ENCODE data around the gene EPHA10. TPM values are rescaled to one million over a fixed set of nuclear protein-coding genes. Genes with fewer than 3 reads are reported as not detected.
"Not testable (repeated sequence)": the region's sequence is repeated elsewhere in the genome, so short reads cannot be mapped to it uniquely, and the experiment has no call there.

The EPHA10 gene
- total RNA-seq, 1 experiment from 2014 or later, result 2.2 TPM

DNA sequence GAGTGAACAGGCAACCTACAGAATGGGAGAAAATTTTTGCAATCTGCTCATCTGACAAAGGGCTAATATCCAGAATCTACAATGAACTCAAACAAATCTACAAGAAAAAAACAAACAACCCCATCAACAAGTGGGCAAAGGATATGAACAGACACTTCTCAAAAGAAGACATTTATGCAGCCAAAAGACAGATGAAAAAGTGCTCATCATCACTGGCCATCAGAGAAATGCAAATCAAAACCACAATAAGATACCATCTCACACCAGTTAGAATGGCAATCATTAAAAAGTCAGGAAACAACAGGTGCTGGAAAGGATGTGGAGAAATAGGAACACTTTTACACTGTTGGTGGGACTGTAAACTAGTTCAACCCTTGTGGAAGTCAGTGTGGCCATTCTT, 6.5 kb upstream of the EPHA10 start:
- DNase-seq (ENCODE audit: low spot score), result not testable (repeated sequence)

DNA sequence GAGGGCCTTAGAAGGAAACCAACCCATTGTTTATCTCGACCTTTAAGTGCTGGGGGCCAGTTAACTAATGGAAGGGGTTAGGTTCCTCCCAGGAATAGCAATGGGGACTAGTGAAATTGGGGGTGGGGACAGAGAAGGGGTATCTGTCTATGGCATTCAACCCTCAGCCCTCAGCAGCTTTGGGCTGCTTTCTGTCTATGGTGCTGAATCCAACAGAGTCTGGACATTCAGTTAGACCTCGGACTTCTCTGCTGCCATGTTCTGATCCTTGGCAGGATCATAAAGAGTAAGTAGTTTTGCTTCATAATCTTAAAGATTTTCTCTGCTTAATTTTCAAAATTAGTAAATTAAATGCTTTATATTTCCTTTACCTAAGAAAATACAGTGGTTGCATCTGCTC, 2.6 kb upstream of the EPHA10 start:
- DNase-seq (ENCODE audit: low spot score), result no peak

DNA sequence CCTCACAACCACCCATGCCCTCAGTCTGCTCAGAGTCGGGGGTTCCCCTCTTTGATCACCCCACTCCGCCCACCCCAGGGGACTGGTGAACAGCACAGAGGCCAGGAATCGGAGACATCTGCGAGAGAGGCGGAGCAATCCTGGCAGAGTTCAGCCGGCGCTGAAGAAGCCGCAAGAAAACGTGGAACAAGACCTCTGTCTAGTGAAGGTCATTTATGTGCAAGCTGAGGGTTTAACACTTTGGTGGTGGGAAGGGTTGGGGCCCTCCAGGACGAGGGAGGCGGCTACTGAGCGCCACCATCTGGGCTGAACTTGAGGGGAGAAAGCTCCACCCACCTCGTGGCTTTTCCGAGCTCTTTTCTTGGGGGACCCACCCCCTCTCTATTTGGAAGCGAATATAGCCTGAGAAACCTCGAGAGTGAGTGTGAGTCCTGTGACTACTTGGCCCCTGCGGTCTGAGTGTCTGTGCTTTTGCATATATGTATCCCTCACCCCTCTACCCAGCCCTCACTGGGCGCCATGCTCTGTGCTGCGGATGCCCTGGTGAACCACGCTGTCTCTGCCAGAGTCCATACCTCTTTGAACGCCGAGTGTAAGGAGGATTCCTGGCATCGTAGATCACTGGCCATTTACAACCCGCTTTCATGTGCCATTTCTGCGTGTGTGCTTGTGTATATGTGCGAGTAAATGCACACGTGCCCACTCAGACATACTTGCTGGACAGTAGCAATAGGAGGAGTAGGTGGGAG, 1.2 kb upstream of the EPHA10 start:
- peak; percentile 34 for DNase-seq (ENCODE audit: low spot score)

DNA sequence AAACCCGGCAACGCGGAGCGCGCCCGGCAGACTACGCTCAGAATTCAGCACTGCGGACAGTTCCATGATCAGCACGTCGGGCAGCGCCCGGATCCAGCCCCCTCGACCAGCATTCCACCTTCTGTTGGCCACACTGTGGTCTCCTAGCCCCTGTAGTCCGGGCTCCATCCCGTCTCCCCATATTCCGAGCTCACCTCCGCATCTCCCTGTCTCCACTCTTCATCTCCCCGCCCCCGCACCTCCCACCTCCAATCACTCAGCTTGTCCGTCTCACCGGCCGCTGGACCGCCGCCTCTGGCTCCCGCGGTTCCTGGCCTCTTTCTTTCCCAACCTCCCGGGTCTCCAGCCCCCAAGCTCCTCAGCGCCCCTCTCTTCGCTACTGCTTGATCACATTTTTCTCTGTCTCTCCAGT, 500 bp downstream of the EPHA10 start:
- no peak for DNase-seq (ENCODE audit: low spot score)

DNA sequence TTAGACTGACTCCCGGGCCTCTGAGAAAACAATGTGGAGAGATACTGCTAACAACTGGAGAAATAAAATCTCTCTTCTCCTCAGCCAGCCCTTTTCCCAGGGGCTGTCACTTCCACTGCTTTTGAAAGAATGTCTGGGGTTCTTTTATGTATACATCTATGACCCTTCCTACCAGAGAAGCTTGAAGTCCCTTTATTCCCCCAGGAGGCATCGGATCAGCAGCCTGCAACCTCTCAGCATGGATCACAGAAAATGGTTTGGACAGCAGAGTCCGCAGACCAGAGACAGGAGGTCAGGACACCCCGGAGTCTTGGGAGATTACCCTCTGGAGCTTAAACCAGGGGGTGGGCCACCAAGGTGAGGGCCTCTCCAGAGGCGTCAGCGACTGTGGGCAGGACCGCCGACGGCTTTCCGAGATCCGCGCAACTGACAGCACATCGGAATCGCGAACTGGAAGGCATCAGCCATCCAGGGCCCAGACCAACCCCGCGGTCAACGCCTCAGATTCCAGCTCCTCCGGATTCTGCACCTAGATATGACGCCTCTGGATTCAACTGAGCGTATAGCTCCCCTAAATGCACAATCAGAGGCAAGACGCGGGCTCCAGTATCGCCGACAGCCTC, 1.0 kb downstream of the EPHA10 start:
- DNase-seq (ENCODE audit: low spot score), result no peak

DNA sequence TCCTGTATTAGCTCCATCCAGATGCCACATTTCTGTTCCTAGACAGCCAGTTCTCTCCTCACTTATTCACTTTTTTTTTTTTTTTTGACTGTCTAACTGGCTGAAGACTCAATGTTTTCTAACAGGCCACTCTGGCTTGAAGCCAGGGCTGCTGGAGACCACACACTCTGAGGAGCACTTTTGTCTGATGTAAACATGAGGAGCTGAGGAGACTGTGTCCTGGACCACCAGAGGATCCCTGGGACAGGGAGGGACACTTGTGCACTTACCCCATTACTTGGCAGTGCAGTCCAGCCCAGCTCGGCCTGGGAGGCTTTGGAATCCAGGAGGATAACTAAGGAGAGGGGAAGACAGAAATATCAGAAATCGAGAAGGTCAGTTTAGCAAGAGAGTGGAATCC, 2.4 kb downstream of the EPHA10 start:
- DNase-seq (ENCODE audit: low spot score), result no peak

DNA sequence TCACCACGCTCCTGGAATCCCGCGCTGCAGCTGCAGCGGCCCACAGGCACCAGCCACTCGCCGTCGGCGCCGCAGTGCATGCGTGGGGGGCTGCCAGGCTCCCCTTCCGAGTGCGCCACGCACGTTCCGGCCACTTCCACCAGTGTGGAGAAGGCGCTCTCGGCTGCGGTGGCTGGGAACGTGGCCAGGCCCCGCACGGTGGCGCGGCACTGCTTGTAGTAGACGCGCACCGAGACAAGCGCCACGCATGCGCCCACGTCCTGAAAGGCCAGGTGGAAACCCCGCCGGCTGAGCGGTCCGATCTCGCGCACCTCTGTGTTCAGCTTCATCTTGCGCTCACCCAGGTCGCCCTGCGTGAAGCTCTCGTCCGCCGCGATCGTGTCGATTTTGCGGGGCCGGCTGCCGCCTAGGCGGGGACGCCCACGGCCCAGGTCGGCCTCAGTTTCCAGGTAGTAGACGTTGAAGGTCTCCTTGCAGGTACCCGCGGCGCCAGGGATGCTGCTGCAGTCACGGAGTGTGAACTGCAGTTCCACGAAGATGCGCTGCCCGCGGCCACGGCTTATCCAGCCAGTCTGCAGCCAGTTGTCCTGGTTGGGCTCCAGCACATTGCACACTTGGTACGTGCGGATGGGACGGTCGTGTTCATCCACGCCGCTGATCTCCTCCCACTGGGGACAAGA, 3.4 kb downstream of the EPHA10 start:
- DNase-seq (ENCODE audit: low spot score), result no peak

DNA sequence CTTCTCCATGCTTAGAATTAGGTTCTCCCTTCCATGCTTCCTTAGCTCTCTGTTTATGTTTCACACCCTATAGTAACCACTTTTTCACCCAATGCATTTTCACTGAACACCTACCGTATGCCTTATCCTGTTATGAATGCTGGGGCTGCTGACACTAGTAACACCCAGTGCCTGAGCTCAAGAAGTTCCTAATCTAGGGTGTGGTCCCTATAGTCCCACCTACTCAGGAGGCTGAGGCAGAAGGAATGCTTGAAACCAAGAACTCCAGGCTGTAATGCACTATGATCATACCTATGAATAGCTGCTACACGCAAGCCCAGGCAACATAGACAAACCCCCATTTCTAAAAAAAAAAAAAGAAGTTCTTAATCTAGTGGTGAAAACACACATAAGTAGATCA, 5.5 kb downstream of the EPHA10 start:
- no peak for DNase-seq (ENCODE audit: low spot score)

DNA sequence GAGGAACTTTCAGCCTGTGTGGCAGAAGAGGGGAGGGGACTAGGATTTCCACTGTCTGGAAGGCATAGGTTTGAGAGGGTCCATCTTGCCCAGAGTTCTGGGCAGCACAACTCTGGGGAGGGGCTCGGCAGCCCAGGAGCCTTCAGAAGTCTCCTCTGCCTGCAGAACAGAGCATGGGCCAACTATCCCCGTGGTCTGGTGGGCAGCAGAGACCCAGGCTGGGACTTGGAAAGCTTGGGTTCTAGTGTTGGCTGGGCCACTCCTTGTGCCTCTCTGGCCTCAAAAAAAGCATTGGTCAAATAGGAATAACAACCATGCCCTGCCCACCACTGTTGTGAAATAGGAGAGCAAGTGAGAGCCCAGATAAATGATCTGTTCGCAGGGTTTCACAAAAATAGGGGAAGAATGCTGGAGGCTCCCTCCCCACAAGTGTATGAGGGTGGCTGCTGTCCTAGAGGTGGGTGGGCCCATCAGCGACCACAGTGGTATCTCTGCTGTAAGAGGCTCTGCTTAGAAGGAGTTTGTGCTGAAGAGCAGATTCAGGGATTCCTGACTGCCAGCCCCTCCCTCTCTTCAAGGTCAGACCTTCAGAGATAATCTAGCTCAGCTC, 8.9 kb downstream of the EPHA10 start:
- no peak for DNase-seq (ENCODE audit: low spot score)

DNA sequence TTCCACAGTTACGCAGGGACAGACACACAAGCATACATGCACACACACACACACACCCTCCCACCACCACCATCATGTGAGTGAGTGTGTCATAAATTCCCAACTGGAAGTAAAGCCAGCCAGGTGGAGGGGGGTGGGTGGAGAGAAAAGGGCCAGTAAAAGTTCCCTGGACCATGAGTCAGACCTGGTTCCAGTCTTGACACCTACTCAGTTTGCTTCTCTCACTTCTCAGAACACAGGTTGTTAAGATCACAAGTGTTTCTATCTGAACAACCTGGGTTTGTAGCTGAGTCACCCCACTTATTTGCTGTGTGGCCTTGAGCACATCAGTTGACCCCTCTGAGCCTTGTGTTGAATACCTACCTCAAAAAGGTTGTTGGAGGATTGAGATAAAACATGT, 9.6 kb downstream of the EPHA10 start:
- peak; percentile 18 for DNase-seq (ENCODE audit: low spot score)

DNA sequence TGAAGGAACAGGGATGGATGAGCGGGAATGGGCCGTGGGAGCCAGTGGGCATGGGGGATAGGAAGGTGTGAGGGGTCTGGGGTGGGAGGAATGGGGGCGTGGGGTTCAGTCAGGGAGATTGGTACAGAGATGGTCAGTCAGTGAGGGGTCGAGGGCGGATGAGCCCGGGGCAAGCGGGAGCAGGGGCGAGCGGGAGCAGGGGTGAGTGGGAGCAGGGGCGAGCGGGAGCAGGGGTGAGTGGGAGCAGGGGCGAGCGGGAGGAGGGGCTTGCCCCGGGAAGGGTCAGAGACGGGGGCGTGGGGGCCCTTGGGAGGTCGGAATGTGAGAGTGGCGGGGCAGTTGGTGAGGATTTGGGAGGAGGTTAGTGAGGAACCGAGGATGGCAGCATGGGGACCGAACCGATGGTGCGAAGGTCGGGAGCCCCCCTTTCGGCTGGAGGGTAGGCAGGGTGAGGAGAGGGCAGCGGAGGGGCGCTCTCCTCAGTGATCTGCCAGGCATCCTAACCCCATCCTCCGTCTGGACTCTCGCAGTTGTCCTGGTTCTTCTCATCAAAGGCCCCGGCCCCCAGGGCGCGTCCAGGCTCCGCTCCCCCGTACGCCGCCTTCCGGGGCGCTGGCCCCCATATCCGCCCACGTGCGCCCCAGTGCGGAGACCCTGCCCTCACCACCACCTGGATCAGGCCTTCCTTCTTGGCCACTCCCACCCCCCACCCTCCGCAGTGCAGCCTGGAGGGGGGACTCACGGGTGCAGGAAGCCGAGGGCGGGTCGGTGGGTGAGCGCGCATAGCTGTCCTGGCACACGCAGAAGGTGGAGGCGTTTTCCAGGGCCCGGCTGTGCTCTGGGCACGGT, 11.2 kb downstream of the EPHA10 start:
- no peak for DNase-seq (ENCODE audit: low spot score)

DNA sequence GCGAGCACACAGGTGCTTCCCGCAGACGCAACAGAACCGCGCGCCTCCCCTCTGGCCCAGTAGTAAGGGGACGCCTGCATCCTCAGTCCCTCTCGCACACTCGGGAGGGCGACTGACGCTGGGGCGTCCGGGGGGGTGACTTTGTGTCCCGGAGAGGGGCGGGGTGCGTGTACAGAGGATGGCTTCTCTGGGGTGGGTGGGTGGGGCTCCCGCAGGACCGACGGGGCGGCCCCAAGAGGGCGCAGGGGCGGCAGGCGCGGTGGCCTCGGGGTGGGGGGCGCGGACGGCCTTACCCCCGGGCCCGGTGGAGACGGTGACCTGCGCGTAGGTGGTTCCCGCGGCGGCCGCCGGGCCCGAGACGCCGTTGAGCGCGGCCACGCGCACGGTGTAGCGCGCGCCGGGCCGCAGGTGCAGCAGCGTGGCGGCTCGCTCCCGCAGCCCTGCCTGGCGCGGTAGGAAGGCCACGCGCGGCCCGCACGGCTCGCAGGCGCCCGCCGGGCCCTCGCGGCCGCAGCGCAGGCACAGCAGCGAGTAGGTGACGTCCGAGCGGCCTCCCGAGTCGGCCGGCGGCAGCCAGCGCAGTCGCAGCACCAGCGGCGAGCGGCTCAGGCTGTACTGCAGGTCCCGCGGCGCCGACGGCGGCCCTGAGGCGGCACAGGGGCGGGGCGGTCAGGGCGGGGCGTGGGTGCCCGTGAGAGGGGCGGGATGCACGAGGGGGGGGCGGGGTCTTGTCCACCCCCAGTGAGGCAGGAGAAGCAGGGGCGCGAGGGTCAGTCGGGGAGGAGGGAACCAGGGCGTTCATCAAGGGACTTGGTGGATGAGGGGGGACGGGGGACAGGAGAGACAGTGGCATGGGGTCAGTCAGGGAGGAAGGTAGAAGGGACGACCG, 12.1 kb downstream of the EPHA10 start:
- DNase-seq (ENCODE audit: low spot score), result peak; percentile 33

DNA sequence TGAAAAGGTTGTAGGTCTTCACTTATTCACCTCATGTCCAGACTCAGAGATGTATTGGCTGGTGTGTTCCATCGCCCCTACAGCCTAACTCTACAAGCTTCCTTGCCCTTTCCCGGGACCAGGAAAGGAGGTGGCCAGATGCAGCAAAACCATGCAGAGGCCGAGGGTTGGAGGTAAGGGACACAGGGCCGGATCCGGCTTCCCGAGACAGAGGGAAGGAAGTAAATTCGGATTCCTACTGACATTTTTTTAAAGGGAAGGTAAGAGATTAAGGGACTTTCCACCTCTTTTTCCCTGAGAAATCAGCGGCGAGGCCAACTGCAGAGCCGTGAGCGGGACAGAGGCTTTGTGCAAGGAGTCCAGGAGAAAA, 12.7 kb downstream of the EPHA10 start:
- DNase-seq (ENCODE audit: low spot score), result no peak

DNA sequence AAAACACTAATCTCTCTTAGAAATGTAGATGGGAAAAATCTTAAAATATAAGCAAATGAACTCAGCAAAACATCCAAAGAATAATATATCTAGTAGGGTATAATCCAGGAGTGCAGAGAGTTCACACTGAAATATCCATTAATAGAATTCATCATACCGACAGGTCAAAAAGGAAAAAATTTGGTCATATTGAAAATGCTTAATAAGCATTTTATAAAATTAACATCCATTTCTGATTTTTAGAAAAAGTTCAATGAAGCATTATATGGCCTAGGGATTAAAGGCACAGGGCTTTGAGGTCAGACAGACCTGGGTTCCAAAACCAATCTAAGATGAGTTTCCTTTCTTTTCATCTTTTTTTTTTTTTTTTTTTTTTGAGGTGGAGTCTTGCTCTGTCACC, 16.4 kb downstream of the EPHA10 start:
- no peak for DNase-seq (ENCODE audit: low spot score)

DNA sequence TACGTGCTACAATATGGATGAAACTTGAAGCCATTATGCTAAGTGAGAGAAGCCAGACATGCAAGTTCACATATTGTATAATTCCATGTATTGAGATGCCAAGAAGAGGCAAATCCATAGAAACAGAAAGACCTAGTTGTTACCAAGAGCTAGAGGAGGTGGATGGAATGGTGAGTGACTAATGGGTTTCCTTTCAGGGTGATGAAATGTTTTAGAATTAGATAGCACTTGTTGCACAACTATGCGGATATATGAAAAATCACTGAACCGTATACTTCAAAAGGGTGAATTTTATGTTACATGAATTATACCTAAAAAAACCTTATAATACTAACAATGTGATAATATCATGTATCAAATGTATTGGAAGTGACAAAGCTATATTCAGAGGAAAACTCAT, 18.1 kb downstream of the EPHA10 start:
- no peak for DNase-seq (ENCODE audit: low spot score)

DNA sequence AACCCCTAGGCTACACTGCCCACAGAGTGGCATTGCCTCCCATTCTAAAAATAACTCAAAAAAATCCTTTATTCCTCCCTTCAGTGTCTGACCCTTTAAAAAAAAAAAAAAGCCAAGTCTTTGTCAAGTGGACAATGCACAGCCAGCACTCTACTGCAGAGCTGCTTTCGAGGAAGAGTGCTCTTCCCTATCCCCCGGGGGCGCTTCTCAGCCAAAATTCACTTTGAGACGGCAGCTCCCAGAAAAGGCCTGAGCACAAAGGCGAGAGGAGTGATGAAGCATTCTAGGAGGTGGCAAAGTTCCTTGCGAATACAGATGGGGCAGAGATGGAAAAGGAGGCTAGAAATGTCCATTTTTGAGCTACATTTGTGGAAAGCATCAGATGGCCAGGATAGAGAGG, 23.3 kb downstream of the EPHA10 start:
- no peak for DNase-seq (ENCODE audit: low spot score)

DNA sequence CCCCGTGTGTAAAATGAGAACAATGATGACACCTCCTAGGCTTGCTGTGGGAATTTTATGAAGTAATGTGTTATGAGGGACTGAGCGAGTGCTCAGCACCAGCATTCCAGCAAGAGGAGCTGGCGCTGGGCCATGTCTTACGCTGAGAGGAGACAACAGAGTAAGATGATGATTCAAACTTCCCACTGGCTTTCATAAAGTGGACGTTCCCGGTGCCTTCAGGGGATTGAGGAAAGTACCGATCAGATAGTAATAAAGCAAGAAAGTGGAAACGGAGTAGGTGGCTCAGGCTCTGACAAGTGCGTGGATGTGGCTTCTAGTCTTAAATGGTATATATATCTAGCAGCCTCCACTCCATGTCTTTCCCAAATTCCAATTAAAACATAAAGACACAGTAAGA, 23.8 kb downstream of the EPHA10 start:
- DNase-seq (ENCODE audit: low spot score), result no peak

DNA sequence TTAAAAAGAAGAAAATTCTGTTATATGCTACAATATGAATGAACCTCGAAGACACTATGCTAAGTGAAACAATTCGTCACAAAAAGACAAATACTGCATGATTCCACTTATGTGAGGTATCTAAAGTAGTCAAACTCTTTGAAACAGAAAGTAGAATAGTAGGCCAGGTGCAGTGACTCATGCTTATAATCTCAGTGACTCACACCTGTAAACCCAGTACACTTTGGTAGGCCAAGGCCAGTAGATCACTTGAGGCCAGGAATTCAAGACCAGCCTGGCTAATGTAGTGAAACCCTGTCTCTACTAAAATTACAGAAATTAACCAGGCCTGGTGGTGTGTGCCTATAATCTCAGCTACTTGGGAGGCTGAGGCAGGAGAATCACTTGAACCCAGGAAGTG, 25.7 kb downstream of the EPHA10 start:
- DNase-seq (ENCODE audit: low spot score), result peak; percentile 77

DNA sequence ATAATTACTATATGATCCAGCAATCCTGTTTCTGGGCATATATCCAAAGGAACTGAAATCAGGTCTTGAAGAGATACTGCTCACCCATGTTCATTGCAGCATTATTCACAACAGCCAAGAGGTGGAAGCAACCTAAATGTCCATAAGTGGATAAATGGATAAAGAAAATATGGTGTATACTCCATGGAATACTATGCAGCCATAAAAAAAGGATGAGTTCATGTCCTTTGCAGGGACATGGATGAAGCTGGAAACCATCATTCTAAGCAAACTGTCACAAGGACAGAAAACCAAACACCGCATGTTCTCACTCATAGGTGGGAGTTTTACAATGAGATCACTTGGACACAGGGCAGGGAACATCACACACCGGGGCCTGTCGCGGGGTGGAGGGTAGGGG, 26.3 kb downstream of the EPHA10 start:
- not testable (repeated sequence) for DNase-seq (ENCODE audit: low spot score)

DNA sequence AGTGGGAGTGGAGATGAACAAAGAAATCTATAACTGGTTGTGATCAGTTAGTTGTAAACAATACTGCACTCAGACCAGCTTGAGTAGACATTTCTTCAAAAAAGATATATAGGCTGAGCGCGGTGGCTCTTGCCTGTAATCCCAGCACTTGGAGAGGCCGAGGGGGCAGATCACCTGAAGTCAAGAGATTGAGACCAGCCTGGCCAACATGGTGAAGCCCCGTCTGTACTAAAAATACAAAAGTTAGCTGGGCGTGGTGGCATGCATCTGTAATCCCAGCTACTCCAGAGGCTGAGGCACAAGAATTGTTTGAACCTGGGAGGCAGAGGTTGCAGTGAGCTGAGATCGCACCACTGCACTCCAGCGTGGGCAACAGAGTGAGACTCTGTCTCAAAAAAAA, 26.9 kb downstream of the EPHA10 start:
- DNase-seq (ENCODE audit: low spot score), result not testable (repeated sequence)
